Activated CD4-positive, alpha-beta T cell treated with anti-CD3 and anti-CD28 coated beads, Interleukin-2, amount 50 U/mL, for 1 hour (primary cell): Measurements from ENCODE around the gene TSPAN13.

Experiments
- DNase-seq: peaks from one replicate; pipeline ENCODE4 v3.0.0-alpha.2; 2020

The TSPAN13 gene

DNA sequence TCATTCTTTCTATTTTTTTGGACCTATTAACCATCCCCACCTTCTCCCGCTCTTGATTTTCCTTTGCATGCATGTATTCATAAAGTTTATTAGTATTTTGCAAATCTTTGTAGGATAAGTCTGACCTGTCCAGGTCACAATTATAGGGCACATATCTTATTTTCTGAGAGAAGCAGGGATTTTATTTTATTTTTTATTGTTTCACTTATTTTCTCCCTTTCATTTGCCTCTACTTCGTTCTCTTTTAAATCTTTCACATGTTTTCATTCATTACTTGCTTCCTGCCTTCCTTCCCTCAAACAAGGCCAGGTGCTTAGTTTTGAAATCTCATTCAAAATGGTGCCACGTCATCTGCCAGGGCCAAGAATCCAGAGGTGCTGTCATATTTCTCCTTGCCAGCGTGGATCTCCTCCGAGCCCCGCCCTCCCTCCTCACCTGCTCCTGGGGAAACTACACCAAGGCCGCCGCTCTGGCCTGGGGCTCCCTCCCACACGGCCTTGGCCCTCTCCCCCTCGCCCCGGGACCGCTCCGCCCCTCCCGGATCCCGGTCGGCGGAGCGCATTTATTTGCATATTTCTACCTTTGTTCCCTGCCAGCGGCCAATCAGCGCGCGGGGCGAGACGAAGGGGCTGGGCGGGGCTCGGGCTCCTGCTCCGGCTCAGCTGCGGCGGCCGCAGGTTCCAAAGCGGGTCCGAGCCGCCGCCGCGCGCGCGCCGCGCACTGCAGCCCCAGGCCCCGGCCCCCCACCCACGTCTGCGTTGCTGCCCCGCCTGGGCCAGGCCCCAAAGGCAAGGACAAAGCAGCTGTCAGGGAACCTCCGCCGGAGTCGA, at the start of gene TSPAN13:
TSS of gene TSPAN13 (plus strand) at position 654 of the 830 bp plus-strand sequence. CDS start 213 bp downstream, outside the sequence.
- peak; percentile 33 for DNase-seq

DNA sequence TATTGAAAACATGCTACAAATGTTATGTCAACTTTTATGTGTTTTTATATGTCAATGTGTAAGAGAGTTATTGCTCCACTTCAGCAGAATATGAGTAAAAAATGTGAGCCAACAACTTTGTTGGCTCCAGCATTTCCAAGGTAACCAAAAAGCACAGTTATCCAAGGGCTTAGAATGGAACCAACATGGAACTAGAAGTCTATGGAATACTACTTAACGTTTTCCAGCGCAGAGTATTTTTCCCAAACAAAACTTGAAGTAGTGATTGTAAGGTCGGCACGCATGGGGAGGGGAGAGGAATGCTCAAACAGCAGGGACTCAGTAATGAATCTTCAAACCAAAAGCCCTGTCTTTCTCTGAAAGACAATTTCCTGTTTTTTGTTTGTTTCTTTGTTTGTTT, 45.0 kb upstream of the TSPAN13 start:
- DNase-seq, result no peak

GRCh38 chr7:16708980-16709379, 44.6 kb upstream of the TSPAN13 start:
- no peak for DNase-seq

DNA sequence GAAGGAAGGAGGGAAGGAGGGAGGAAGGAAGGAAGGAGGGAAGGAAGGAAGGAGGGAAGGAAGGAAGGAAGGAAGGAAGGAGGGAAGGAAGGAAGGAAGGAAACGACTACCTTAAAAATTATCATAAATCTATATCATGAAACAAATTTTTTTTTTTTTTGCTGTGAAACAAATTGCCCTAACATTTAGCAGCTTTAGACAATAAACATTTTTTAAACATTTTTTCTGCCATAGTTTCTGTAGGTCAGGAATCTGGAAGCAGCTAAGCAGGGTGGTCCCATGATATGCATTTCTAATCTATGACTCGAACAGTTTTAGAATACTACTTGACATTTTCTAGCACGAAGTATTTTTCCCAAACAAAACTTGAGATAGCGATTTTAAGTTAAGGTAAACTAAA, 42.9 kb upstream of the TSPAN13 start:
- no peak for DNase-seq

DNA sequence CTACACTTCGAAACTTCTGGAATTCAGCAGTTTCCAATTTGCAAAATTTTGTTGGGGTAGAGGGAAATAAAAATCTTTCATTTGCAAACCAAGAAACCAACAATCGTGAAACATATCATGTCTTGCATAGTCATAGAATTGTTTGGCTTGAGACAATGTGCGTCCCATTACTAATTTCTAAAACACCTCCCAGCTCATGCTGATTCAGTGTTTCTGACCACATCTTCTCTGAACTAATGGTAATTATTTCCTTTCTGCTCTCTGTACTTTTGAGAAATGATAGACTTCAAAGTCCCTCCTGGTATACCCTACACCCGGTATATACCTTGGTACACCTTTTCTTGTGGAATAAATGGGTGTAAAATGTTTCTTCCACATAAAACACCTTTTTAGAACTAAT, 41.8 kb upstream of the TSPAN13 start:
- DNase-seq, result no peak

DNA sequence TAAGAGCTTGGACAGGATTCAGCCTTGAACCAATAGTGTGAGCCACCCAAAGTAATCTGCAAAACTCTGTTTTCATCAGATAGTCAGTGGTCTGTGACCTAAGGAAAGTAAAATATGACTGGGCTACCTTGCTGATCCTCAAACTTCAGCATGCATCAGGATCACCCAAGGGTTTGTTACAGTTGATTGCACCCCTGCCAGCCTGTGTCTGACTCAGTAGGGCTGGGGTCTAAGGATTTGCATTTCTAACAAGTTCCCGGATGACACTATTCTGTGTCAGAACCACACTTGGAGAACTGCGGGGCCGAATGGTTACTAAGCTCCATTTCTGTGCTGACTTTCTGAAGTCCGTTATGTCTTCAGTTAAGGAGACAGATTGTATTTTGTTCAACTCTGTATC, 40.6 kb upstream of the TSPAN13 start:
- no peak for DNase-seq

DNA sequence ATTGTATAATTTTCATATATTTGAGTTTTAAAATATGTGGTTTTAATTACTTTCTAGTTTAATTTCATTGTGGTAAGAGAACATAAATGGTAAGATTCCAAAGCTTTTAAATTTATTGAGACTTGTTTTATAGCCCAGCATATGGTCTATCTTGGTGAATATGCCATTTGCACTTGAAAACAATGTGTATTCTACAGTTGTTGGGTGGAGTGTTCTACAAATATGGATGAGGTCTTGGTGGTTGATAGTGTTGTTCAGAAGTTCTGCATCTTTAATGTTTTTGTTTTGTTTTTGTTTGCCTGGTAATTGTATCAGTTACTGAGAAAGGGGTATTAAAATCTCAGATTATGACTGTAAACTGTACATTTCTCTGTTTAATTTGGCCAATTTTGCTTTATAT, 37.6 kb upstream of the TSPAN13 start:
- DNase-seq, result no peak

- no peak for DNase-seq
Measured at GRCh38 chr7:16718111-16718656, 35.4 kb upstream of the TSPAN13 start.

DNA sequence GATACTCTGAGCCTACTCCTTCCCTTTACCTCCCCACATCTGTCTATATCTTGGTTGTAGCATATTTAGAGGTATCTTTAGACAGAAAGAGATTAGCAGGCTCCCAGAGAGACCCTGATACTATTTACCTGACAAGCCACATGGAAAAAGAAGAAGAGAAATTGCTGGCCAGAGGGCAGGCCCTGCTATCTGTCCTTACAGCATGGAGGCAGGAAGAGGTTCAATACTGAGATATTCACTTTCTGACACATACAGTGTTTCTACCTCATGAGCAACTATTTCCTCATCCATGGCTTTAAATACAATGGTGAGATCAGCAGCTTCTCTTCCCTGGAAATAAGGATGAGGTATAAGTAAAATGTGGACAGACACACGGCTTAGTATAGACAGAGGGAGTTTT, 33.9 kb upstream of the TSPAN13 start:
- DNase-seq, result no peak

- DNase-seq, result no peak
Measured at GRCh38 chr7:16721541-16721940, 32.0 kb upstream of the TSPAN13 start.

DNA sequence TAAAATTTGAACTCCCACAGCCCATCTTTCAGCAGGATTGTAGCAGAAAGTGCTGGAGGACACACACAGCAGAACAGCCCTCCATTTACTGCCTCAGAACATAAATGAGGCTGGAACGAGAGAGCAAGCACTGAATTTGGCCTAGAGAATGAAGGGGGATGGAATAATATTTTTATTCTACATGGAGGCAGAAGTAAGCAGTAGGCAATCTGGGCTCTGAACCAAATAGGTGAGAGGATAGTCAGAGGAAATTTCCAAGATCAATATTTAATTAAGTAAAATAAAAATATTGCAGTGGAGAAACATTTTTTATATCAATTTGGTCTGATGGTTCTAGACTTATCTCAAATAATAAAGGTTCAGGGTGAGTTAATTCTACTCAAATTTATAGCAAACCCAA, 29.2 kb upstream of the TSPAN13 start:
- DNase-seq, result no peak

DNA sequence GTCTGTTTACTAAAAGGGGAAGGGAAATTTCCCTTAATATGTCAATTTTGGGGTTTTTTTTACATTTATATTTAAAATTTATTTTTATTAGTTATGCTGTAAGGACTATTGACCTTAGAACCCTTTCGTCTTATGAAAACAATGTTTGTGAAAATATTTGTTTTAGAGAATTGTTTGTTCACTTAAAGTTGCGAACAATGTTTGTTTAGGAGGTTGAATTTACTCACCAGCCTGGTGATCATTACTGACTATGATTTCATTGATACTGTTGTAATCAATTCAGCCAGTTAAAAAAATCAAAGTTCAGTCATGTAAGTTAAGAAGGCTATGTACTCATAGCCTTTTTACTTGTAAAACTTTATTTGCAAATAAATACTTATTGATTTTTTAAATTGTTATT, 27.4 kb upstream of the TSPAN13 start:
- DNase-seq, result no peak

GRCh38 chr7:16727736-16728135, 25.8 kb upstream of the TSPAN13 start:
- no peak for DNase-seq

DNA sequence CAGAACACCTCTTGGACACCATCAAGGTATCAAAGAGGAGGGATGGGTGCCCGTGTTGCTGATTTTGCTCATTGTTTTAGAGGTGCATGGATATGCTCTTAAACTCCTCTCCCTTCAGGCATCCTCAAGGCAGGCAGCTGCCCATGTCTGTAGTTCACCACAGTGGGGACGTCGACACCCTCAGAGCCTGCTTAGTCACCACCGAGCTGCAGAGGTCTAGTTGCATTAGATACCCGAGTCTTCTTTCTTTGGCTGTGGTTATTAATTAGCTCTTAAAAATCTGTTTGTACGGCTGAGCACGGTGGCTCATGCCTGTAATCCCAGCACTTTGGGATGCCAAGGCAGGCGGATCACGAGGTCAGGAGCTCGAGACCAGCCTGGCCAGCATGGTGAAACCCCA, 24.7 kb upstream of the TSPAN13 start:
- DNase-seq, result no peak

GRCh38 chr7:16729541-16729940, 24.0 kb upstream of the TSPAN13 start:
- DNase-seq, result no peak

GRCh38 chr7:16730937-16731336, 22.6 kb upstream of the TSPAN13 start:
- DNase-seq, result no peak

DNA sequence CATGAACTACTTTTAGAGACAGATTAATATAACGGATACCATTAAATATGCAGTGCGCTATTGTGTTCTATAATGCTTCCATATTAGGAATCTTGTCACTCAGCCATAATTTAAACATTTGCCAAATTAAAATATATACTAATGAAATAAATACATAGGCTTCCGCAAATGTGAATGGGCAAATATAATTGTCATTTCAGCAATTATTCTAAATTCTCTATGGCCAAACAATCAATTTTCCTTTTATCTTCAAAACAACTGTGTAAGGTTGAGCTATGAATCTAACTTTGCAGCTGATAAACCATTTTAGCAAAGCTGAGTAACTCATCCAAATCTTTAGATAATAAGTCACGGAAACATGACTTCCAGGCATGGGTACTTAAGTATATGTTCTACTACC, 20.7 kb upstream of the TSPAN13 start:
- no peak for DNase-seq

GRCh38 chr7:16734148-16734726, 19.3 kb upstream of the TSPAN13 start:
- no peak for DNase-seq

DNA sequence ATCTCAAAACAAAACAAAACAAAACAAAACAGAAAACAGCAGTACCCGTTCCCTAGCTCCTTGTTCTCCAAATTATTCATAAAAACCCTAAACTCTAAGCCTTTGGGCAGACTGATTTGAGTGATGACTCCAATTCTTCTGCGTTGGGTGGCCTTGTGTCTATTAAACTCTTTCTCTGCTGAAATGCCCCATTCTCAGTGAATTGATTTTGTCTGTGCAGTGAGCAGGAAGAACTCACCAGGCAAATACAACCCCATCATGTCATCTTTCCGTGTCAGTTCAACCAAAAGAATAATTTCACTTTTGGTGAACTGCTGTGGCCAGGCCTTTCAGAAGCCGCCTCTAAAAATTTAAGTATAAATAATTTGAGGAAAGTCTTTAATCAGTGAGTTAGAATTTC, 18.5 kb upstream of the TSPAN13 start:
- no peak for DNase-seq

- DNase-seq, result no peak
Measured at GRCh38 chr7:16738011-16738688, 15.4 kb upstream of the TSPAN13 start.

GRCh38 chr7:16739863-16740622, 13.5 kb upstream of the TSPAN13 start:
- DNase-seq, result no peak

GRCh38 chr7:16740623-16740953, 13.0 kb upstream of the TSPAN13 start:
- no peak for DNase-seq

- DNase-seq, result no peak
Measured at GRCh38 chr7:16740996-16741395, 12.6 kb upstream of the TSPAN13 start.
